ENCODE measurements around the gene CCDC51. TPM values are rescaled to one million over a fixed set of nuclear protein-coding genes. Genes with fewer than 3 reads are reported as not detected.
A peak's percentile ranks its signal among the peaks of the same experiment; 100 is the strongest.

The CCDC51 gene
- polyA plus RNA-seq, 1 experiment, result 14.3 TPM

DNA sequence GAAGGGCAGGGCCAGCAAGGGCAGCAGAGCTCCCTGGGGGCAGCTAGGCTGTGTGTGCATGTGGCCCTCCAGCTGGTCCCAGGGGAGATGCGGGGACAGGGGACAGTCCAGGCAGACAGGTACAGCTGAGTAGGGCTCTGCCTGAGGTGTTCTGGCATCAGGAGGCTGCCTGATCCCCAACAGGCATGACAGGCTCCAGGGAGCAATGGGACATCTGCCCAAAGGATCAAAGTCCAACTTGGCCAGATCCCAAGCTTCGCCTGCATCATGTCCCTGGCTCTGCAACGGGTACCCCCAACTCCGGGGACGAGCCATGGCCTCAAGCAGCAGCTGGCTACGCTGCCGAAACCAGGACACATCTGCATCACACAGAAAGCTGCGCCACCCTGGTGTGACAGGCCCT lies 28.4 kb upstream of the CCDC51 start:
- ChIA-PET CTCF (interaction anchor here (0.9 to 1.8 kb wide), 2 partner anchors 81 to 89 kb away, joined by 3 to 4 read pairs; partner anchors contain the start of gene PFKFB4), POLR2A (no interaction called here)
- Histone ChIP-seq H3K4me3 (ENCODE audit: low read depth, low read length) (no peak overlapping the region), H3K27me3 (ENCODE audit: control insufficient read depth, insufficient read depth, low read length) (no peaks in the 10 kb centered on the region), H3K36me3 (ENCODE audit: control insufficient read depth, insufficient read depth, low read length) (peaks cover 36% of the 10 kb centered on the region)
- no peak for DNase-seq (ENCODE audit: low read depth)
- TF ChIP-seq, protein P1, sequence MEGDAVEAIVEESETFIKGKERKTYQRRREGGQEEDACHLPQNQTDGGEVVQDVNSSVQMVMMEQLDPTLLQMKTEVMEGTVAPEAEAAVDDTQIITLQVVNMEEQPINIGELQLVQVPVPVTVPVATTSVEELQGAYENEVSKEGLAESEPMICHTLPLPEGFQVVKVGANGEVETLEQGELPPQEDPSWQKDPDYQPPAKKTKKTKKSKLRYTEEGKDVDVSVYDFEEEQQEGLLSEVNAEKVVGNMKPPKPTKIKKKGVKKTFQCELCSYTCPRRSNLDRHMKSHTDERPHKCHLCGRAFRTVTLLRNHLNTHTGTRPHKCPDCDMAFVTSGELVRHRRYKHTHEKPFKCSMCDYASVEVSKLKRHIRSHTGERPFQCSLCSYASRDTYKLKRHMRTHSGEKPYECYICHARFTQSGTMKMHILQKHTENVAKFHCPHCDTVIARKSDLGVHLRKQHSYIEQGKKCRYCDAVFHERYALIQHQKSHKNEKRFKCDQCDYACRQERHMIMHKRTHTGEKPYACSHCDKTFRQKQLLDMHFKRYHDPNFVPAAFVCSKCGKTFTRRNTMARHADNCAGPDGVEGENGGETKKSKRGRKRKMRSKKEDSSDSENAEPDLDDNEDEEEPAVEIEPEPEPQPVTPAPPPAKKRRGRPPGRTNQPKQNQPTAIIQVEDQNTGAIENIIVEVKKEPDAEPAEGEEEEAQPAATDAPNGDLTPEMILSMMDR (IDR thresholded peaks at IDR 0.05; ENCODE audit: insufficient read depth, low read depth, low read length), result no peak

DNA sequence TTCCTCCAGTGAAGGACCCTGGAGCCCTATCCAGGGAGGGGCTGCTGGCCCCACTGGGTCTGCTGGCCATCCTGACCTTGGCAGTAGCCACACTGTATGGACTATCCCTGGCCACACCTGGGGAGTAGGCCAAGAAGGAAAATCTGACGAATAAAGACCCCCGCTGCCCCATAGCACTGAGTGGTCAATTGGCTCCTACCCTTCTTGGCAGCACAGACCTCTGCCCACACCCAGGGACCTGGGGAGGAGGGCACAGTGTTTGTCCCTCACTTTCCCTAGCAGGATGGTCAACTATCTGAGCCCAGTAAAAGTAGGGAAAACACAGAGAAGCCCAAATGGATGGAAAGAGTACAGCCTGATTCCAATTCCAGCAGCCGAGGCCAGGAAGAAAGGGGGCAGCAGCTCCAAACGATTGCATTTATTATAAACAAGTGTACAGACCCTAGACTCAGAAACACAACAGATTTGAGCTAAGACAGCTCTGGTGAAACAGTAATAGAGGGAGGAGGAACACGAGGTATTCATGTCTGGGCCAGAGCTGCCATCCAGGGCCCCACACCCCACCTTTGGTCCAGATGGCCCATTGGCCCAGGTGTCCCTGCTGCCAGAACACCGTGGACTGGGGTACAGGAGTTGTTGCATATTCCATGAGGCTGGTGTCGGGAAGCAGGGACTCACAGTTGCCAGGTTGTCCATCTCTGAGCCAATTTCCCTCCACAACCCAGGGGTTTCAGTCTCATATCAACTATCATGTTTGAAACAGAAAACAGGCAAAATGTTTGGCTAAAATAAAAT lies 27.8 kb upstream of the CCDC51 start:
- TF ChIP-seq, protein P1 (IDR thresholded peaks at IDR 0.05; ENCODE audit: insufficient read depth, low read depth, low read length), result no peak
- CTCF ChIA-PET, result interaction anchor here (0.9 to 1.8 kb wide), 3 partner anchors 40 to 89 kb away, joined by 3 to 4 read pairs (median 3); partner anchors contain the start of gene PFKFB4
- H3K36me3 ChIP-seq (ENCODE audit: control insufficient read depth, insufficient read depth, low read length), result peaks cover 36% of the 10 kb centered on the region
- no peaks in the 10 kb centered on the region for H3K27me3 ChIP-seq (ENCODE audit: control insufficient read depth, insufficient read depth, low read length)
- POLR2A ChIA-PET, result no interaction called here
- no peak overlapping the region for H3K4me3 ChIP-seq (ENCODE audit: low read depth, low read length)
- no peak for DNase-seq (ENCODE audit: low read depth)

DNA sequence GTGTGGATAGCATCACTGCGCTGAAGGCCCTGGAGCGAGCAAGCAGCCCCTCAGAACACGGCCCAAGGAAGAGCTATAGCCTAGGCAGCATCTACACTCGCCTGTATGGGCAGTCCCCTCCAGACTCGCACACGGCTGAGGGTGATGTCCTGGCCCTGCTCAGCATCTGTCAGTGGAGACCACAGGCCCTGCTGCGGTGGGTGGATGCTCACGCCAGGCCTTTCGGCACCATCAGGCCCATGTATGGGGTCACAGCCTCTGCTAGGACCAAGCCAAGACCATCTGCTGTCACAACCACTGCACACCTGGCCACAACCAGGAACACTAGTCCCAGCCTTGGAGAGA lies 27.2 kb upstream of the CCDC51 start:
- Histone ChIP-seq H3K36me3 (ENCODE audit: control insufficient read depth, insufficient read depth, low read length) (peaks cover 36% of the 10 kb centered on the region), H3K27me3 (ENCODE audit: control insufficient read depth, insufficient read depth, low read length) (no peaks in the 10 kb centered on the region), H3K4me3 (ENCODE audit: low read depth, low read length) (no peak overlapping the region; the same call in 1 of the 2 replicates)
- DNase-seq (ENCODE audit: low read depth), result no peak
- CTCF ChIA-PET, result interaction anchor here (0.9 to 4.2 kb wide), 4 partner anchors 40 to 169 kb away, joined by 3 to 25 read pairs (median 4); partner anchors contain the start of gene PFKFB4
- TF ChIP-seq, protein P1 (IDR thresholded peaks at IDR 0.05; ENCODE audit: insufficient read depth, low read depth, low read length), result no peak
- POLR2A ChIA-PET, result no interaction called here

DNA sequence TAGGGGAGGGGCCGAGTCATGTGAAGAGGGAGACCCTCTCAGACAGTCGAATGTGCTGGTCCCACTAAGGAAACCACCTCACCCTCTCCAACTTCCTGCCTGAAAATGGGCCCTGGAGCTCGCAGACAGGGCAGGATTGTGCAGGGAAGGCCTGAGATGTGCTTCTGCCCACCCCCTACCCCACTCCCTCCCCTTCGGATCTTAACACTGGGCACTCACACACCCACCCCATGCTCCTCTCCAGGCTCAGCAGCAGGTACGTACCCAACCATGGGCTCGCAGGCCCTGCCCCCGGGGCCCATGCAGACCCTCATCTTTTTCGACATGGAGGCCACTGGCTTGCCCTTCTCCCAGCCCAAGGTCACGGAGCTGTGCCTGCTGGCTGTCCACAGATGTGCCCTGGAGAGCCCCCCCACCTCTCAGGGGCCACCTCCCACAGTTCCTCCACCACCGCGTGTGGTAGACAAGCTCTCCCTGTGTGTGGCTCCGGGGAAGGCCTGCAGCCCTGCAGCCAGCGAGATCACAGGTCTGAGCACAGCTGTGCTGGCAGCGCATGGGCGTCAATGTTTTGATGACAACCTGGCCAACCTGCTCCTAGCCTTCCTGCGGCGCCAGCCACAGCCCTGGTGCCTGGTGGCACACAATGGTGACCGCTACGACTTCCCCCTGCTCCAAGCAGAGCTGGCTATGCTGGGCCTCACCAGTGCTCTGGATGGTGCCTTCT lies 26.6 kb upstream of the CCDC51 start:
- ChIA-PET CTCF (interaction anchor here (0.8 to 4.2 kb wide), 6 partner anchors 41 to 217 kb away, joined by 3 to 25 read pairs (median 4); partner anchors contain the start of gene PFKFB4), POLR2A (no interaction called here)
- peak overlapping the region; percentile 49 for H3K4me3 ChIP-seq (ENCODE audit: low read depth, low read length)
- H3K36me3 ChIP-seq (ENCODE audit: control insufficient read depth, insufficient read depth, low read length), result peaks cover 36% of the 10 kb centered on the region
- no peaks in the 10 kb centered on the region for H3K27me3 ChIP-seq (ENCODE audit: control insufficient read depth, insufficient read depth, low read length)
- DNase-seq (ENCODE audit: low read depth), result no peak
- TF ChIP-seq, protein P1 (IDR thresholded peaks at IDR 0.05; ENCODE audit: insufficient read depth, low read depth, low read length), result no peak

Measured in BJ (cell line).